ENCODE results near the gene HYAL3.

GRCh38 chr3:50265571-50265970 is 33.6 kb downstream of the HYAL3 start:
- no peak for TF ChIP-seq CTCF (conservative IDR thresholded peaks at IDR 0.05 in 1 of 2, IDR thresholded peaks at IDR 0.05 in 1 of 2; ENCODE audit: low read depth in 1 of 2, low read length in 2 of 2)
- TF ChIP-seq EZH2 (IDR thresholded peaks at IDR 0.05; ENCODE audit: low read length, missing control alignments), result no peak

All from fibroblast of lung (primary cell).